NT2/D1 (cell line): ENCODE results near the gene NTM.

Experiments used
- SUZ12 ChIP-seq: IDR thresholded peaks from 2 replicates; pipeline ENCODE4 v1.6.1; 2011; ENCODE audit not compliant: insufficient read length, insufficient read depth; ENCODE audit errors: extremely low read depth
- YY1 ChIP-seq: IDR thresholded peaks from 2 replicates; pipeline ENCODE4 v1.6.1; 2011; ENCODE audit not compliant: insufficient read length, insufficient read depth
- ZNF274 ChIP-seq: IDR thresholded peaks from 2 replicates; pipeline ENCODE4 v1.6.1; 2011; ENCODE audit warnings: mild to moderate bottlenecking, low read depth, low read length

GRCh38 chr11:131446590-131447275 is 76.3 kb downstream of the NTM start:
- TF ChIP-seq SUZ12 (no peak), YY1 (no peak), ZNF274 (no peak)
